ENCODE data around the gene FBXO36. TPM values are rescaled to one million over a fixed set of nuclear protein-coding genes. Genes with fewer than 3 reads are reported as not detected.

FBXO36 gene
- total RNA-seq, 1 experiment from 2014 or later: 3.8 TPM

- TF ChIP-seq EZH2 (IDR thresholded peaks at IDR 0.05) (no peak), YY1 (IDR thresholded peaks at IDR 0.05; ENCODE audit: extremely low read depth, insufficient replicate concordance, low read depth, low read length) (no peak), POLR2AphosphoS5 (IDR thresholded peaks at IDR 0.05; ENCODE audit: low read depth, low read length) (no peak), RAD21 (IDR thresholded peaks at IDR 0.05; ENCODE audit: low read depth) (no peak), ZNF274 (IDR thresholded peaks at IDR 0.05; ENCODE audit: low read depth, low read length) (no peak), REST (IDR thresholded peaks at IDR 0.05; ENCODE audit: low read depth) (no peak), ZFX (IDR thresholded peaks at IDR 0.05) (no peak), SP1 (IDR thresholded peaks at IDR 0.05; ENCODE audit: low read depth) (no peak), CEBPB (IDR thresholded peaks at IDR 0.05; ENCODE audit: low read depth) (no peak), ZBTB33 (IDR thresholded peaks at IDR 0.05; ENCODE audit: extremely low read depth, insufficient replicate concordance, low read length) (no peak)
- Histone ChIP-seq H3K27me3 (ENCODE audit: insufficient read depth, low read length) (no peaks in the 10 kb centered on the region), H3K9me2 (ENCODE audit: insufficient read depth) (no peaks in the 10 kb centered on the region), H3K36me3 (ENCODE audit: control insufficient read depth in 1 of 2, insufficient read depth in 2 of 2, low read length in 2 of 2) (no peaks in the 10 kb centered on the region), H3K9ac (ENCODE audit: low read length) (no peak overlapping the region), H2AFZ (ENCODE audit: low read depth, low read length, poor library complexity, severe bottlenecking) (no peak overlapping the region), H3K4me1 (ENCODE audit: control insufficient read depth in 1 of 2, insufficient read depth in 2 of 2, low read length in 2 of 2) (no peaks in the 10 kb centered on the region), H3K9me3 (ENCODE audit: control insufficient read depth in 1 of 2, insufficient read depth in 1 of 2, low read depth in 1 of 2, low read length in 2 of 2) (no peaks in the 10 kb centered on the region), H3K4me2 (ENCODE audit: low read length) (no peak overlapping the region), H4K20me1 (ENCODE audit: insufficient read depth) (no peaks in the 10 kb centered on the region), H3K27ac (ENCODE audit: low read depth, low read length) (no peak overlapping the region), H3K79me2 (ENCODE audit: insufficient read depth, low read length) (no peaks in the 10 kb centered on the region), H3K4me3 (replicated peaks in 1 of 2; ENCODE audit: low read depth in 1 of 2, low read length in 2 of 2) (no peak overlapping the region)
- CTCF ChIA-PET: no interaction called here
- DNase-seq (ENCODE audit: low read depth, low spot score) (no peak), ATAC-seq (no peak)
- BruUV-seq (replicated peaks): no TSS peak
- RAD21 ChIA-PET (ENCODE audit: low non-redundant PET in 1 of 2, low total read pairs in 2 of 2, uncharacterized antibody in 2 of 2, unreplicated experiment in 2 of 2): no interaction called here
- POLR2A ChIA-PET: no interaction called here
- intact Hi-C loops (cut with micrococcal nuclease): no loop called here
These were observed 74.0 kb downstream of the FBXO36 start for GRCh38 chr2:229996320-229996719.

Data from HCT116 (cell line).